GM21515 (cell line): ENCODE data around the gene LOXL4.

Source experiments
- ATAC-seq: cut with Tn5 transposase; IDR thresholded peaks from one replicate; pipeline ENCODE4 v1.9.1; 2021; ENCODE audit not compliant: unreplicated experiment

LOXL4 gene

DNA sequence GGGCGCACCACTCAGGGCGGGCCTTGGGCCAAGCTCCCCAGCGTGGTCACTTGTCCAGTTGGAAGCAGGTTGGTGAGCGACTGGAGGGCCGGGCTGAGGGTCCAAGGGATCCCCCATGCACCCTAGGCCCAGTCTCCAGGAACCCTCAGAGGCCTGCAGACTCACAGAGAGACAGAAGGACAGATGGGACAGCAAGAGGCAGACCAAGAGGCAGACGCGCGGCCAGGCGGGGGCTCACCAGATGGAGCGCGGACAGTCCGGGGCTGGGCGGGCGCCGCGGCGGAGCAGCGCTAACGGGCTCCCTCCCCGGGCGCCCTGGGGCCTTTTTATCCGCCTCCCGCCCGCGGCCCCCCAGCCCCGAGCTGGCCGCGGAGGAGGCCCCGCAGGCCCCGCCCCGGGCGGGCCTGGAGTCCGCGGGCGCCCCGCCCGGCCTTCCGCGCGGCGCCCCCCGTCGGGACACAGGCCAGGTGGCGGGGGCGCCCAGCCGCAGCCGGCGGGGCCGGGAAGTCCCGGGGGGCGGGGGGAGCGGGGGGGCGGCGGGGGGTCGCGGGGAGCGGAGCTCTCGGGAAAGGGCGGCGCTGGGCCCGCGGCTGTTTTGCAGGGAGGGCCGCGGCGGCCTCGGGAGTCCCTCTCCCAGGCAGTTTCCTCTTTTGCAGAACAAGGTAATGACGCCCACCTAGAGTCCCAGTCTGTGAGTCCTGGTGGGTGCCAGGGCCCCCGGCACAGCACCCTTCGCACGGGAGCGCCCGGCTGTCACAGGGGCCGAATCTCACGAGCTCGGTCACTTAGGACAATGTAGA, at the start of gene LOXL4:
Gene LOXL4, minus strand, starts transcription at position 301 of the 800 bp plus-strand sequence. CDS start 5,175 bp downstream, outside the sequence.
- ATAC-seq = no peak

DNA sequence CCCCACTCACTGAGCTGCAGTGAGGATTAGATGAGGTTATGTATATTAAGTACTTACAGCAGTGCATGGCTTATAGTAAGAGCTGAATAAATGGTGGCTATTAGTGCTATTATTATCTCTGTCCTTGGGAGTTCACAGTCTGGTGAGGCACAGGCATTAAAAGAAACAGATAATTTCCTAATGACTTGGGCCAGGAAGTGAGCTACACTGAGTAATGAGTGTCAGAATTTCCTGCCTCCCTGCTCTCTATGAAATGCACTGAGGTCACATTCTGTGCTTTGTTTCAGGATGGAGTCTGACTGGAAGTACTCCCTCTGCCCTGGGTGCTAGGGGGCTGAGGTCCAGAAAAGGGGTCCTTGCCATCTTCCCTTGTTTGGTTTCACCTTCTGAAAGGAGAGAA, 48.7 kb upstream of the LOXL4 start:
- no peak for ATAC-seq

DNA sequence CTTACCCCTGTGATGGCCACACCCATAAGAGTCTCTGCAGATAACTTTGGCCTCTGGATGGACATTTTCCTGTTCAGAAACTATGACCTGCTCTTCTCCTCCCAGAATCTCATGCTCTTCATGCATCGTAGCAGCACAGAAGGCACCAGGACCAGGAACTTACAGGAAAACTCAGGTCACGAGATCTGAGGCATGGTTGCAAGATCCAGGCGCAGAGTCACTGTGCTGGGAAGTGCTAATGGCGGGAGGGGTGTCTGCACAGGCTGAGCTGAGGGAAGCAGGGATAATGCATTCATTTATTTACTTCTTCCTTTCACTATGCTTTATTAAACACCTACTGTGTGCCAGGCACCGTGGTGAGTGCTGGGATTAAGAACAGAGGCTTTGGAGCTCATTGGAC, 48.2 kb upstream of the LOXL4 start:
- ATAC-seq = no peak

DNA sequence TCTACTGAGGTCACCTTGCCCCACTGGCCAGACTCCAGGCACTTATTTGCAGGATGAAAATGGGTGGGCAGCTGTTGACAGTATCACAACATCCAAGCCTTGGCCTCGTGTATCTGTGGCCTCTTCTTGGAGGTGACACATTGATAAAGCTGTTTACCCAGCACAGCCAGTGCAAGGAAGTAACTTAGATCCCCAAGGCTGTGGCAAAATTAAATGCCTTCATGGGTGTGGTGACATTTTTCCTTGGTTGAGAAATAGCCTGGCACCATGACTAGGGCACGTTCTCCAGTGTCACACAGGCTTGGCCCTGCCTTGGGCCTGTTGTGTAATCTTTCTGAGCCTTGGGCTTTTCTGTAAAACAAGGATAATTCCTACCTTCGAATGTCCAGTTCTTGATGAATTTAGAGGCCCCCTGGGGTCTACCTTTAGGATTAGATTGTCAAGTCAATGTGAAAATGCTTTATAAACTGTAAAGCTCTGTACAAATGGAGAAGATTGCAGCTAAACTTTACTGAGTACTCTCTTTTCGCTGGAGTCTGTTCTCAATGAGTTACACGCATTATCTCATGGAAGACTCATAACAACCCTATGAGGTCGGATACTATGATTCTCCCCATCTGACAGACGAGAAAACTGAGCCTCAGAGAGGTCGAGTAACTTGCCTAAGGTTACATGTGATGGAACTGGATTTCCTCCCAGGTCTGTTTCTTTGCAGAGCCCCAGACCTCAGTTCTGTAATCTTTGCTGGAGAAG, 46.7 kb upstream of the LOXL4 start:
- no peak for ATAC-seq

DNA sequence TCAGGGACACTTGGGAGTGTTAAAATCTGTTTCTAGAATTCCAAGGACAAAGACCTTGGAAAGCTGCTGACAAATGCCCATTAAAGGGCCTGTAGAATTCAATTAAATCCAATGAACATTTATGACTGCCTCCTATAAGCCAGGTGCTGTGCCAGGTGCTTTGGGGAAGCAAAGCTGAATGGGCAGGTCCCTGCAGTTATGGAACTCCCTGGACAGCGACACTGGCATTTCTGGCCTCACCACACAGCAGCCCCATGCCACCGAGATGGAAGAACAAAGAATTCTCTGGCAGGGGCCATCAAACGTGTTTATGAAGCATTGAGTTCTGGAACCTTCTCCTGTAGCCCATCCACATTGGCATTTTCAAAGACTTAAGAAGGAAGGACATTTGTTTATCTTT, 45.6 kb upstream of the LOXL4 start:
- ATAC-seq = no peak

DNA sequence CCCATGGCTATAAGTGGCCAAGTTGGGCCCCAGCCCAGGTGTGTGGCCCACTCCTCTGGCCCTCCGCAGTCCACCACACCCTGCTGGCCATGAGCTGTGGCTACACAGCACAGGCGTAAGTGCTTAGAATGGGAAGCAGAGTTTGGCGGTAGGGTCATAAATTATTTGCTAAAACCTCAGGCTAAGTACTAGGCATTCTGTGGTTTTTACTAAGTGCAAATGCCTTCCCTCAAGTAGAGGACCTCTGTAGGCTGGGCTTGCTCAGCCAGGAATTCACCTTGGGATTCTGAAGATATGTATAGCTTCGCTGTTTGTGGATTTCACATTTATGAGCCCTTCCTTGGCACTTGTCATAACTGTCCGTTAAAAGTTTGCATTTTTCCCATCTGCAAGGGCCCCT, 44.8 kb upstream of the LOXL4 start:
- ATAC-seq = no peak

DNA sequence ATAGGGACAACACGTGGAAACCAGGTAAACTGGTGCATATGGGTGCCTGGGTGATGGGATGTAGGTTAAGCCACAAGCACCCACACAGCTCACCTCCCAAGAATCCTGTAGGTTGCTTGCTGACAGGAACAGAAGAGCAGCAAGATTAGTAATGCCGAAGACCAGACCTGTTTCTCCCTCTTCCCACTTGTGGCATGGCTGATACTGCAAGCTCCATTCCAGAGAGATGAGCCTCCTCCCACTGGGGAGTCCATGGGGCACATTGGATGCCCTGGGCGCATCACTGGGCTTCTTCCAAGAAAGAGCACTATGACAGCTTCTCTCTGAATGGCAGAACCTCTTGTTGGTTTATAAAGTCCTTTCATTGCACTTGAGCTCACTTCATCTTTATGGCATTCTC, 44.4 kb upstream of the LOXL4 start:
- ATAC-seq = no peak

DNA sequence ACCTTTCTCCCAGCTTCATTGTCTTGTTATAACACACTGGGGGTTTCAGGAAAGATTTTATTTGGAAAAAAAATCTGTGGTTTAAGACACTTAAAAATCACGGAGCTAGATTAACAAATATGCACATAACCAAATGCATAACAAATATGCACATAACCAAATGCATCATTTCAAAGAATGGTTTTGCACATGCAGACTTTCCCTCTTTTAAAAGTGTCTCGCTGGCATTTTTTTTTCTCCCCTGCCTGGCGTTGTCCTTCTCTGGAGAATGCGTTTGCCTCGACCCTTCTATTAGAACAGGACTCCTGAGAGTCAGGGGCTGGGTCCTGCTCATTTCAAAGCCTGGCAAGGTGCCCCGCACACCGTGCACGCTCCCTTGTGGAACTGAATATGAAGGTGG, 42.7 kb upstream of the LOXL4 start:
- no peak for ATAC-seq

DNA sequence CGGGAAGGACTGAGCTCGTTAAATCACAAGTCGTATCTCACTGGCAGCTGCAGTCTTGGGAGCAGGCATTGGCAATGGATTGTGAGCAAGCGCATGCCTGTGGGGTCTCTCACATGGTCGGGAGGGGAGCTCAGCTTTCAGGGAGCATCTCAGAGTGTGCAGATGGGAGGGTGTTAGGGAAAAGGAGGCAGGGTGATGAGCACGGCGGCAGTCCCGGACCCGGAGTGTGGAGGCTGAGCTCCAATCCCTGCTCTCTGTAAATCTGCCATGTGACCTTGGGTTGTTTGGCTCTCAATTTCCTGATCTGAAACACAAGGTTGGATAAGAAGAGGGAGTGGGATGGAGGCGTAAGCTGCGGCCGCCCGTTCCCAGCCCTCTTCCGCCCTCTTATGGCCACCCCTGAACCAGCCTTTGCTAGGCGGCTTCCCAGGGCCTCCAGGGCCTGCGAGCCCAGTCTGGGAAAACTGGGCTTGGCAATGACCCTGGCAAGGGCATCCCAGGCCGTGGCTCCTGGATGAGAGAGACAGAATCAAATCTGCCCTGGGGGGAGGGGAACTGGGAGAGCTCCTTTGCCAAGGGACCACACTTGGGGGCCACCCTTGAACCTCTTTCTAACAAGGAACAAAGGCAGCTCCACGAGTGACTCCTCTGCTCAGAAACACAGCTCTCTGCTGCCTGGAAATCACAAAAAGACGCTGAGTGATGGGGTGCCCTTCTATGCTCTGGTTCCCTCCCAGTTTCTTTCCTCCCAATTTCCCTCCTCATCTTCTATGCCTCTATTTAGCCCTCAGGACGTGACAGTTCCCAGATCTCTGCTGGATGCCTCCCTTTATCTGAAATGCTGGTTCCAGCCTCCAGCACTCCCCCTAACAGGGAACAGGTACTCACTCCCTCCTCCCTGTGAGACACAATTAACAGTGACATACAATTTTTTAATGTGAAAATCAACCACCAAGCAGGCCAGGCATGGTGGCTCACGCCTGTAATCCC, 41.7 kb upstream of the LOXL4 start:
- ATAC-seq = no peak

DNA sequence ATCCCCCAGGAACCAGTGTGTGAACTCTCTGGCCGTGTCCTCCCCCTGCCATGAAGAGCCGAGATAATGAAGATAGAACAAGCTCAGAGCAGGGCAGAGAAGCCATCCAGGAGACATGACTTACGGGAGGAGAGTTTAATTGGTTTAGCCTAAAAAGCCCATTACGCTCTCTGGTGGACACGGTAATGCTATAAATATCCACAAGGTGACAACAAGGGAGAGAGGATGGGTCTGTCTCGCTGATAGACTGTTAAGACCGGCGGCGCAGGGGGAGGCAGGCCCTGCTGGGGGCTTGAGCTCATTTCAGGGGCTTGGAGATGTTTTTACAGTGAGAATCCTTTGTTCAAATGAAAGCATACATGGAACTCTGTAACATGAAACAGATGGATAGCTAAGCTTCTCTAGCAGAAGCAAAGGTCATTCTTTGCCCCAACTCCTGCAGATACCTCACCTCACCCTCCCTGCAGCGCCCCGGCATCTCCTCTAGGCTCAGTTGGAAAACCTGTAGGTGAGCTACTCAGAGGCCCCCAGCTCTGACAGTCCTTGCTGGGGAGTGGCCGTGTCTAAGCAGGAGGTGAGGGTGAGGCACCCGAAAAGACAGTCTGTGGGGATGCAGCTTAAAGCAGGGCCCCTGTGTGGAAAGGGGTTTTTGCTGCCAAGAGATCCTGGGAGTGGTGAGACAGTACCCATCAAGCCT, 40.8 kb upstream of the LOXL4 start:
- ATAC-seq = no peak

DNA sequence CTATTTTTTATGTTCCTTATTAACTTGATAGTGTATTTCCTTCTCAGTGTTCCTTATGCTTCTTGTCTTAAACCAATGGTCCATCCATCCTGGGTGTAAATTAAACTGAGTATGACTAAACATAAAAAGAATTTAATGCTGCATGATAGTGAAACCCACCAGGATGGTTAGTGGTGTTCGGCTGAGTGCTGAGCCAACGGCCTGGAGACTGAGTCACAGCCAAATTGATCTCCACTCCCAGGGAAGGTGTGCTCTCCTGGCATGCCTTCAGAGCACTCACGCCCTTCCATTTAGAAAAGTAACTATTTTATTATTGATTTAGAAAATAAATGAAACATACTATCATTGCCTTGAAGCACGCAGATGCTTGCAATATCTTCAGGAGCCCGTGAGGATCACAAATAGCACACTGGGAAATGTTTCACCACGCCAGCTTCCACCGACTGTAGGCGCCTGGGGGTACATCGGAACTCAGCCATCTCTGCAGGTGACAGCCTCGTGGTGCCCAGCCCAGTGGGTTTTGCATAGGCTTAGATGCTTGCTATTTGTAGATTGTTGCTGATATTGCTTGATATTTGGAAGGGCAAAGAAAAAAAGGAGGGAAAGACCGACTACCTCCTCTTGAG, 40.0 kb upstream of the LOXL4 start:
- no peak for ATAC-seq

DNA sequence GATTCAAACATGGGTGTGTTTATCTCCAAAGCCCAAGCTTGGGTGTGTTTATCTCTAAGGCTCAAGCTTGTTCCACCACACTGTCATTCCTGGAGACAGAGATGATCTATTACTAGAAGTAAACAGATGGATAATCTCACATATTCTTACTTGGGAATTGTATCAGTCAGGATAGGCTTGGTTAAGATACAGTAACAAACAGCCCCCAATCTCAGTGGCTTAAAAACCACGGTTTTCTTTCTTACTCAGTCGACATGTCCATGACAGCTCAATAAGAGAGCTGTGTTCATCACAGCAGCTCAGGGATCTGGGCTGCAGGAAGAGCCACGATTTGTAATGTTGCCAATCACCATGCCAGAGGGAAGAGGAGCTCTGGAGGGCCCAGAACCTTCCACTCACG, 38.5 kb upstream of the LOXL4 start:
- ATAC-seq = no peak

DNA sequence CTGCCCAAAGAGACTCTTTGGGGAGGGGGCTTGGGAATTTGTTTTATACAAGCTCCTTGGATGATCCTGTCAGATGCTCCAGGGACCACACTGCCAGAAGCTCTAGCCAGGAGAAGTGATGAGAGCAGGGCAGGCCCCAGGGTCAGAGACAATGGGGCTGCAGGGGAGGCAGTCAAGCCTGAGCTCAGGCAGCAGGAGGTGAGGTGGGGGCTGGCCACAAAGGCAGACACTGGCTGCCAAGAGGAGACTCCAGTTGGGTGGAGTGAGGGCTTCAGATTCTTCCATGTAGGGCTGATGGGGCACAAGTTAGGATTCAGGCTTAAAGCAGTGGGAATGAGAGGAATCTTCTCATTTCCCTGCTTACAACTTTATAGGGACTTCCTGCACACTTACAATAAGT, 35.6 kb upstream of the LOXL4 start:
- ATAC-seq = no peak

DNA sequence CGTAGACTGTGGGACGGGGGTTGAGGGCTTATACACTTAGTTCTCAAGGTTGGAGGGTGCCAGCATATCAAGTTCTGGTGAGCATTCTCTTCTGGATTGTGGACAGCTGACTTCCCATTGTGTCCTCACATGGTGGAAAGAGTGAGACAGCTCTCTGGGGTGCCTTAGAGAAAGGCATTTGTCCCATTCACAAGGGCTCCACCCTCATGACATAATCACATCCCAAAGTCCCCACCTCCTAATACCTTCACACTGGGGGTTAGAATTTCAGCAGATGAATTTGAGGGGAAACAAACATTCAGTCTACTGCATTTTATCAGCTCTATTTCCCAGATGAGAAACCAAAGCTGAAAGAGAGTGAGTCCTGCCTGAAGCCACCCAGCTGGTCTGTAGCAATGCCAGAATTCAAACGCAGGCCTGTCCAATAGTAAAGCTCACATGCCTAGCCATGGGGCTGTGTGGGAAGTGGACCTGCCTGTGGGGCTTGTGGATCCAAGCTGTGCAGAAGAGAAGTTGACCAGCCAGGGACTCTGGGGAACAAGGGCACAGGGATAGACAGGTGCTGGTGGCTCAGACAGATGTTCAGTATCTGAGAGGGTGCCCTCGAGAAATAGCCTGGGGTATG, 34.9 kb upstream of the LOXL4 start:
- no peak for ATAC-seq

DNA sequence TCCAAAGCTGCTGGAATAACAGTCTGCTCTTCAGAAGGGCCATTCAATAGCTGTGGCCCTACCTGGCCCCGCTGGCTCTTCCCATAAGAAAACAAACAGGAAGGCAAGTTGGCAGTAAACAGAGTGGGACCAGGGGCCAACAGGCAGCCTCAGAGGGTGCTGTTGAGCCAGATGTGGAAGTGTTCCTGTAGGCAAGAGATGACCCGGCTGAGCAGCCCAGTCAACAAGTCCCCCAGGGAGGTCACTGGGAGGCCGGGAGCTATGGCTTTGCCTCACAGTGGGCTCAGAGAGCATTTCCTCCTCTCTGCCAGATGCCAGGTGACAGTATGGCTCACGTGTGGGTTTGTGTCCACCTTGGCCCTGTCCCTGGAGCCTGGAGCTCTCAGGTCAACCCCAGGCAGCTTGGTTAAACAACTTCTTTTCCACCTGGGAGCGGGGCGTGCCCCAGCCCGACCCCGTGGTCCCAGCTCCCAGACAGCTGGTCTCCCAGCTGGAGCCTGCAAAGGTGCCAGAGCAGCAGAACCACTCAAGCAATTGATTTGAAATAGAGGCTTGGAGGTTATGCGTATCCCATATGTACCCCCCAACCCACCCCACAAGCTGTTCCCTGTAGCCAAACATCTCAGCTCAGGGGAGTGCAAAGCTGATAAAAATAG, 33.8 kb upstream of the LOXL4 start:
- ATAC-seq = no peak

DNA sequence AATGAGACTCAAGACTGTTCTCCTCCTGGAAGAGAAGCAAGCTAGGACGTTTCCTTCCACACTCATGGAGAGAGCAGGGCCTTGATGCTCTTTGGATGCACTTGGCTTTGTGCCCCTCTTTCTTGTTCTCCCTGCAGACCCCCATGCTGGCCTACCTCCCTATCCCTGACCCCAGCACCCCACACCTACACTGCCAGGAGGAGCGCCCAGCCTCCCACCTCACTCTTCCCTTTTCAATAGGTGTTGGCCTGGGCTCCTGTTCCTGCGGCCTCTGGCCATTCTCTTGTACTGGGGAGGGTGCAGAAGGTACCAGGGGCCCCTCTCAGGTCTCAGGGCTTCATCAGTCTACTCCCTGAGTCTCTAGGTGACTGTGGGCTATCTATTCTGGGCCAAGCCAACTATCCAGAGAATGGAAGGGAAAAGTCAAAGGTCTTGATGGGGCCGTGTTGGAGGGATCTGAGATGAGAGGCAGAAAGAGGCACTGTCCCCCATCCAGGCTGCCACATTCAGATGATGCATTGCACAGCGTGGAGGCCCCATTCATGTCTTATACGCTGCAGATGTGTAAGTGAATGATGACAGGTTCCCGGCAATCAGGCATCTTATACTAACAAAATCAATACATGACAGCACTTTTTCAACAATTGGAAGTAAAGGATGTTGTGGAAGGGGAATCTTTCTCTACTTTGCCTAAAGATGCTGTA, 32.7 kb upstream of the LOXL4 start:
- ATAC-seq = no peak

DNA sequence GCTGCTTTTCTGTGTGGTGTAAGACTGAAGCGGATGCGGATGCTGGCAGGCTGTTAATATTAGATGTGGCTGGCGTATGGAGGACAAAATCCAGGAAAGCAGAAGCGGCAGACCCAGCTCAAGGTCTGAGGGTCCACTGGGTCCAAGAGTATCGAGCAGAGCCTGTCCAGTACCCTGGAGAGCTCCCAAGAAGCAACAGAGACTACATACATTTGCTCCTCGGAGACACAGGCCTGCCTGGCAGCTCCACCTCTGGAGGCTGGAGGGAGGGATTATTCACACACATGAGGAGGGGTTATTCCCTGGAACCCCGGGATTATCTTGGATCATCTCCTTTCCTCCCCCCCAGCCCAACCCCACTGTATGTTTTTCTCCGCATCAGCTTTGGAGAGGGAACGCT, 31.3 kb upstream of the LOXL4 start:
- ATAC-seq = no peak

DNA sequence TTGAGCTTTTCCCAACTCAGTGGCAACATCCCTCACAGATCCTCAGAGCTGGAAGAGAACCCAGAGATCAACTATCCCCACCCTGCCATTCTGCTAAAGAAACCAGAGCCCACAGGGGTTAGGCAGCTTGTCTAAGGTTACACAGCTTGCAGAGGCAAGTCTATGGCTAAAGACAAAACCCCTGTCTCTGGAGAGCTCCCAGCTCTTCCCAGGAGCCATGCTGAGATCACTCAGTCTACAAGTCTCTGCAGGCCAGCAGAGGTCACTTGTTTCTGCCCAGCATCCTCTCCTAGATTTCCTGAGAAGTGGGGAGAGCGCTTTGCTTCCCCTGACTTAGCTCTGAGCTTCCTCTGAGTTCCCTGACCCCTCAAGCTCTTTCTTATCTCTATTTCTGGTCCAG, 28.5 kb upstream of the LOXL4 start:
- no peak for ATAC-seq

DNA sequence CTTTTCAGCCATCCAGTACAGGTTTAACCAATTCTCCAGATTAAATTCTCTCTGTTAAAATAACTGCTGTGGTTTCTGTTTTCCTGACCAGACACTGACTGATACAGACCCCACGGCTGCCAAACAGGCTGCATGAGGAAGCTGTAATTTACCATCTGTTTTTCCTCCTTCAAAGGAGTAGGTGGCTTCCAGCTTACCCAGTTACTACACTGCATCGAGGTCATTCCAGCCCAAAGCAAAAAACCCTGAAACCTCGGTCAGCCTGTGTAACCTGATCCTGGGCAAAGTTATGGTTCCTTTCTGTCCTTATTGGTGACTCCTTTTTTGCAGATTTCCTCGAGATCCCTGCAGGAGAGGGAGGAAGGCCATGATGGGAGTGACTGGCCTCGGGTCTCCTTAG, 27.9 kb upstream of the LOXL4 start:
- ATAC-seq = no peak
